Measurements from ENCODE around the gene DCUN1D1.

Gene DCUN1D1

DNA sequence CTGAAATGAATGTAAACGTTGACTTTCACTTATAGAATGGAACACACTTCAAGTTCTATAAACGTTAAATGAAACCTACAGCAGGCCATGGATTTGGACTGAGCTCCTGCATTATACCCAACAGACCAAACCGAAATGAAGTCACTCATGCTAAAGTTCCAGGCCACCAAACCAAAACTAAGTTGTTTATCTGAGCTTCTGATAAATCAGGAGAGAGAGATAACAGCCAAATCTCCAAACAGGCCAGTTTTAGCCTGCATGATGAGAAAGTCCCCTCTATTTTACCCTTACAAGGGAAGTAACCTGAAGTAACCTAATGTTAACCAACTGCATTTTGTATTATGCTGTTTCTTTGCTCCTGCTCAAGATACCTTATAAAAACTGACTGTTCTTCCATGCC, 44.5 kb downstream of the DCUN1D1 start:
- DNase-seq: no peak

DNA sequence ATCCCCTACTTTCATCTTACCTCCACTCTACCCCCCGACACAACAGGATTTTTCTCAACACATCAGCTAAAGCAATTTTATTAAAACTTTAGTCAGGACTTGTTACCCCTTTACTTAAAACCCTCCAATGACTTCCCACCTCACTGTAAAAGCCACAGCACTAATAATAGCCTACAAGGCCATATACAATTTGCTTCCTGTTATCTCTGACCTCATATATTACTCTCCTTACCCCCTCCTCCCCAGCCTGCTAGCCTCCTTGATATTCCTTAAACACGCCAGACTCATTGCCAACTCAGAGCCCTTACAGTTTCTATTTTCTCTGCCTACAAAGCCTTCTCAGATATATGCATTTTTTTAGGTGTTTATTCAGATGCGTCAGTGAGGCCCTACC, 54.4 kb downstream of the DCUN1D1 start:
- no peak for DNase-seq

DNA sequence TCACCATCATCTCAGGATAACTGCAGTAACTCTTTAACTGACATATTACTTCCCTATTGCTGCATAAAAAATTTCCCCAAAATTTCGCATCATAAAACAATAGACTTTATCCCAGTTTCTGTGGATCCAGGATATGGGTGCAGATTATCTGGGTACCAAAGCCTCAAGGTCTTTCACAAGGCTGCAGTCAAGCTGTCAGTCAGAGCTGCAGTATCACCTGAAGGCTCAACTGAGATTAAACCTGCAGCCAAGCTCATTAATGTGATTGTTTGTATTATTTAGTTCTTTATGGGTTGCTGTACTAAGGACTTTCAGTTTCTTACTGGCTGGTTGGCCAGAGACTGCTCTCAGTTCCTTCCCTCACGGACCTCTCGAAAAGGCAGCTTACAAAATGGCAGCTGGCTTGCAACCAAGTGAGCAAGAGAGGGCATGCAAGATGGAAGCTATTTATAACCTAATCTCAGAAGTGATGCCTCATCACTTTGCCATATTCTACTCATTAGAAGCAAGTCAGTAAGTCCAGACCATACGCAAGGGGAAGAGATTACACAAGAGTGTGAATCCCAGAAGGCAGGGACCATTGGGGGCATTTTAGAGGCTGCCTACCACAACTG, 54.9 kb downstream of the DCUN1D1 start:
- no peak for DNase-seq

DNA sequence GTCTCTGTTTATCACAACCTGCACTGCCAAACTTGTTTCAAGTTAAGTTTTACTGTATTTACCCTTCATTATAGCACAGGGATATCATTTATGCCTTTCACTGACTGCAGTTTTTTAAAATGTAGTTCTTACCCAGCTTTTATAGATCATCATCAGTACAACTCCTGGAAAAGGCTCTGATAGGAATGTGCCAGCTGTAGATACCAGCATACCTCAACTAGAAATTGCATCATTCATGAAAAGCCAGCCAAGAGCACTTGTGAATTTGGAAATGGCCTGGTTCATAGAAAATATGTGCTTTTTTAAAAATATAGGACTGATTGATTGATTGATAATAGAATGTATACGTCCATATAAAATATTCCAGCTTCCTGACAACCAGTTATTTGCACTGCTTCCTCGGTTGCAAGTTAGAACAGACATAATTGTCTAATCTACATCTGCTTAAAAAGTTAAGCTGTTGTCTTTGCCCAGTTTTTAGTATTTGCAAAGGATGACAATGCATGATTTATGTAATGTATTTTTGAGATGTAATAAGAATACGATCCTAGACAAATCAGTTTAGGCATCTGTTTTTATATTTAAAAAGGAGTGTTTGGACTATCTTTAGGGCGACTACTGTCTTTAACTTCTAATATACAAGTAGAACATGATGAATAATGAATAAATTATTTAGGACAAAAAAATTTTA, 58.5 kb downstream of the DCUN1D1 start:
- DNase-seq: no peak

DNA sequence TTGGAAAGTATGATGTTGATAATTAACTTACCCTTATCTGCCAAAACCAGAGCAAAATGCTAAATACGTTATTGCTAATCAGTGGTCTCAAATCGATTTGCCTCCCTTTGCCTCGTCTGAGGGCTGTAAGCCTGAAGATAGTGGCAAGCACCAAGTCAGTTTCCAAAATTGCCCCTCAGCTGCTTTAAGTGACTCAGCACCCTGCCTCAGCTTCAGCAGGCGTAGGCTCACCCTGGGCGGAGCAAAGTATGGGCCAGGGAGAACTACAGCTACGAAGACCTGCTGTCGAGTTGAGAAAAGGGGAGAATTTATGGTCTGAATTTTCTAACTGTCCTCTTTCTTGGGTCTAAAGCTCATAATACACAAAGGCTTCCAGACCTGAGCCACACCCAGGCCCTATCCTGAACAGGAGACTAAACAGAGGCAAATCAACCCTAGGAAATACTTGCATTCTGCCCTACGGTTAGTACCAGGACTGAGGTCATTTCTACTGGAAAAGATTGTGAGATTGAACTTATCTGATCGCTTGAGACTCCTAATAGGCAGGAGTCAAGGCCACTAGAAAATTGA, 59.7 kb downstream of the DCUN1D1 start:
- DNase-seq: no peak

DNA sequence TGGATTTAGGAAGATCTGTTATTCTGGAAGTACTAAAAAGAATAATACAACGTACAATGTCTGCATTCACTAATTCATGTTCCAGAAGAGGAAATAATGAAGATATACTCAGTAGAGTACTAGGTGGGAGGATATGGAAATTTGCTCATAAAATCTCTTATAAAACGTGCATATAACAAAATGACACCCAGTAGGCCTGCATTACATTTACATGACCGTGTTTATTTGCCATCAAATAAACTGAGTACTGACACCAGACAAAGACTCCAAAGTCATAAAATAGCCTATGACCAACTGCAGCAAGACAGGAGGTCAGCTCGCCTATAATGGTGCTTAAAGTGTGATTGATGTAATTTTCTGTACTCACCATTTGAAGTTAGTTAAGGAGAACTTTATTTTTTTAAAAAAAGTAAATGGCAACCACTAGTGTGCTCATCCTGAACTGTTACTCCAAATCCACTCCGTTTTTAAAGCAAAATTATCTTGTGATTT, 60.4 kb downstream of the DCUN1D1 start:
- DNase-seq: no peak

DNA sequence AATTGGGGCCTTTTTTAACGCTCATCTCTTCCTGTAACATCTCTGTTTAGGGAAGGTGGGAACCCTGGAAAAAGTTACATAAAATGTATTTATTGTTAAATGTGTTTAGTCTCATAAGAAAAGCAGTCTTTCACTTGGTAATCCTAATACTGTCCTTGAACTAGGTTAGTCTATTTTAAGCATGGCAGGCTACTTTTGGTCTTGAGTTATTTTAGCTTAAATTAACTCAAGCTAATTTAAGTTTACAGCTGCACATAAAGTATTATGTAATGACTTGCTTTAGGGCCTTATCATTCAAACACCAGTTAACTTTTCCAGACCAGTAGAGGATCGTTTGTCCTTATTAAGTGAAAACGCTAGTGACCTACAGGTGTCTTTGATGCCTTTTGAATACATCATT, 63.2 kb downstream of the DCUN1D1 start:
- DNase-seq: no peak

DNA sequence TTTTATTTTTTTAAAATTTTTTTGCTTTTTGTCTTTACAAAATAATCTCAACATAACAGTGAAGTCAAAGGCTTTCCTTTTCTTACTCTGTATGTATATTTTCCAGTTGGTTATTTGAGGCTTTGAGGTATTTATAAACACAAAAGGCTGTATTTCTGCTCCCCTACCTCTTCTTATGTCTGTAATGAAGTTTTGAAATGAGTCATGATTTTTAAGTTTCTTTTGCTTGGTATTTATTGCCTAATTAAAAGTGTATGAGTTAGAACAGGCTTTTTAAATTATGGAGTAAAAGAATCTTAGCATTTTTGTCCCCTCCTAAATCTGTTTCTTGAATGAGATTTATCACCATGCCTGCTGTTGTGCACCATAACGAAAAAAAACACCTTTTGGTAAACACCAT, 66.0 kb downstream of the DCUN1D1 start:
- DNase-seq: no peak

DNA sequence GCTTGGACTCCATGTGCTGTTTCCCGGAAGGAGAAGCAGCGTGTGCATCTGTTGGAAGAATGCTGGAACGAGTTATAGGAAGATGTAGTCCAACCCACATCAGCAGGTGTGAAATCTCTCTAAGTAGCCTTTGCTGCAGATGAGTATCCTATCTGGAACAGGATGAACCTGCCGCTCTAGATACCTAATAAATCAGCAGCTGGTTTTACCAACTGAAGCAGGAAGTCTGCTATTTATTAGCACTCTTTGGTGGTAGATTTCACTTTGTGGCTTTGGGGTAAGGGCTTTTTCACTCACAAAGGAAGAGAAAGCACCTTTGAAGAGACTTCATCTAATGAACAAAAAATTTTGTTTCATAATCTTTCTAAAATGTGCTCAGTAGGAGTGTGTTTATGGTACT, 66.4 kb downstream of the DCUN1D1 start:
- no peak for DNase-seq

DNA sequence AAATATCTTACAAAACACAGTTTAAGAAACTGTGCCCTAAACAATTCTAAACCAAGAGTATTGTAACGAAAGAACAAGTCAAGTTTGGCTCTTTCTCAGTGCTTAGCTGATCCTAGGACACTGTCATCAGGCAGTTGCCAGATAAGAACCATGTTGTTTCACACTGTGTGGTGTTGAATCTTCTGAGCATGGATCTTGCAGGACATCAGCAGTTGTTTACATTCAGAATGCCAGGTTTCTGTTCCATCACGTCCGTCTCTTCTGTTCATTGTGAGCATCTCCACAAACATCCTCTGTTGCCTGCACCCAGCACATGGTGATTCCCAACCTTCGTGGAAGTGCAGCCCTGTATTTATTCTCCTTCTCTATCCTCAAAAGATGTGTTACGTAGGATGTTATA, 67.9 kb downstream of the DCUN1D1 start:
- DNase-seq: no peak

DNA sequence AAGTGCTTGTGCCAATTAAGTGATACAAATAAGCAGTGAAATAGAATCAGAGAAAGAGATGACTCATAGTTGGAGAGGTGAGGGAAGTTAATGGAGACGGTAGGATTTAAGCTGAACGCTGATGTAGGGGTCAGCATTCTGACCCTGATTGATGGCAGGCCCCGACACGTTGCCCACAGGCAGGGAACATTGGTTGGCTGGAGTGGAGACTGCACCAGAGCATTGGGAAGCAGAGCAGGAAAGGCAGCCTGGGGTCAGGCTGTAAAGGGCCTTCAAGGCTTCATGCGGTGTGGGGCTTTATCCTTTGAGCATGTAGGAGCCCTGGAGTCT, 68.6 kb downstream of the DCUN1D1 start:
- no peak for DNase-seq

DNA sequence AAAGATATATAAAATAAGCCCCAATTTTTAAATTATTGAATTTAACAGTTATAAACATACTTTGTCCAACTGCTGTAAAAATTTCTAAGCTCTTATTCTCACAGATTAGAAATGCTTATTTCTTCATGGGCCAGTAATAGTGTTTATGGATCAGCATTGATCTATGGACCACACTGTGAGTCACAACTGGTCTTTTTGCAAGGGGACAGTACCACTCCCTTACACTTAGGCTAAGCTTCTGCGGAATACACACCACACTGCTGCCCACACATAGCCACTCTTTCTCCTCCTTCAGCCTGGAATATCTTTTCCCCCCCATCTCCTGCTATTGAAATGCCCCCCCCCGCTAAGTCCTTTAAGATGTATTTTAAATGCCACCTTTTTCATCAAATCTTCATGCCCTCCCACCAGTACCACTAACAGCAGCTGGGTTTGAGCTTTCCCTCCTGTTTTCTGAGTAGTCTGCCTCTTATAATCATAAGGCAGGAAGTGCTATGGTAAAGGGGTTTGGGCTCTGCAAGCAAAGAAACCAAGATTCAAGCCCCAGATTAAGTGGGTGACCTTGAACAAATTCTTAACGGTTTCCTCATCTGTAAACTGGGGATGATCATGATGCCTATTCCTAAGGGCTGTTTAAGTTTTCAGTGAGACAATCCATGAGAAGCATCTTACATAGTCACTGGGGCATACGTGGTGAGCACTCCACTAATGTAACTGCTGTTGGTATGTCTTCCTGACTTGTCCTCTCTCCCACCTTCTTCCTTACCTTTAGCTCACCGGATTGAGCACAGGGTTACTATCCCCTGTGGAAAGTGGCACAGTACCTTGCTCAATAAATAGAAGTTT, 69.2 kb downstream of the DCUN1D1 start:
- DNase-seq: no peak

DNA sequence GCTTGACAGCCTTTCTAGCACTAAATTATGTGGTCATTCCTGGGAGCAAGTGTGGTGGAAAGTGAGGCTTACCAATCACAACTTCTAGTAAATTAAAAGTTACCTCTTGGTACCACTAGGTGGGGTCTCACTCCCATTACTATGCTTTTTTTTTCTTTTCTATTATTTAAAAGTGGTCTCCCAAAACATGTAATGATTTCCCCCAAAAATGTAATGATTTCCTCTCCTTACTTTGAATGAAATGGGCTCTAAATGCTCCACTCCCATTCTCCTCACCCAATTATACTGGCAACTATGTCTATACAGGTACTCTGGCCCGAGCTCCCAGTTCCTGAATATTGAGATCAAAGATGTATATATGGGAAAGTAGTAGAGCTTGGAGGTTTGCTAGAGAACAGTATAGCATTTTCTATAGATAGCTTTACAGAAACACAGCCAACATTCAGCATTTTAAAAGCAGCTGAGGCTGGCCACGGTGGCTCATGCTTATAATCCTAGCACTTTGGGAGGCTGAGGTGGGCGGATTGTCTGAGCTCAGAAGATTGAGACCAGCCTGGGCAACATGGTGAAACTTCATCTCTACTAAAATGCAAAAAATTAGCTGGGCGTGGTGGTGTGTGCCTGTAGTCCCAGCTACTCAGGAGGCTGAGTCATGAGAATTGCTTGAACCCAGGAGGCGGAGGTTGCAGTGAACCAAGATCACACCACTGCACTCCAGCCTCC, 70.9 kb downstream of the DCUN1D1 start:
- DNase-seq: no peak

DNA sequence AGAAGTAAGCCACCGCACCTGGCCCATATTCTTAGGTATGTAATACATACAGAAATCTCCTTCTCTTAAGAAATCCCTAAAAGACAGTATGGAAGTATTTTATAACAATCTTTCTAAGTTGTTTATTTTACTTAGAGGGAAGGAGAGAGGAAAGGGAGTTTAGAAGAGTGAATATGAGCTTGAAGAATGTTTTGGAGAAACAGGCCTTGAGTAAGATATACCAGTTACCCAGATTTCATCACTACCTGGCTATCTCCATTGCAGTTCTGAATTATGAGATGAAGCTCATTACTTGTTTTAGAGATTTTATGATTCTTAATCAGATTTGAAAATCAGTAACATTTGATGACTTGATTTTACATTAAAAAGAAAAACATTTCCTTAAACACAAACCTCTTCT, 71.9 kb downstream of the DCUN1D1 start:
- no peak for DNase-seq

DNA sequence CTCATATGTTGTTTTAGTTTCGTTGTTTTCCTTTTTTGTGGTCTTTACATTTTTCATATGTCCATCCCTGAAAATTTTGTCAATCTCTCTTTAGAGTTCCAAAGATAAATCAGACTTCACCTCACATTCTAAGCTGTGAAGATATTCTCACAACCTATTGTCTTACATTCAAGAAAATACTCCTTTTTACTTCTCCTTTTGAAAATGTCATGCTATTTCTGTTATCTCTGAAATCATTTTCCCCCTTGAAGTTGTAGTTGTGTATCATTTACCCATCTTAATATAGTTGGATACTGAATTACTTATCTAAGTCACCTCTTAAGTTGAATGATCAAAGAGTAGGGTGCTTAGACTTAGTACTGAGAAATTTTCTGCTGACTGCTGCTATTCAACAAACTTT, 74.3 kb downstream of the DCUN1D1 start:
- DNase-seq: no peak

DNA sequence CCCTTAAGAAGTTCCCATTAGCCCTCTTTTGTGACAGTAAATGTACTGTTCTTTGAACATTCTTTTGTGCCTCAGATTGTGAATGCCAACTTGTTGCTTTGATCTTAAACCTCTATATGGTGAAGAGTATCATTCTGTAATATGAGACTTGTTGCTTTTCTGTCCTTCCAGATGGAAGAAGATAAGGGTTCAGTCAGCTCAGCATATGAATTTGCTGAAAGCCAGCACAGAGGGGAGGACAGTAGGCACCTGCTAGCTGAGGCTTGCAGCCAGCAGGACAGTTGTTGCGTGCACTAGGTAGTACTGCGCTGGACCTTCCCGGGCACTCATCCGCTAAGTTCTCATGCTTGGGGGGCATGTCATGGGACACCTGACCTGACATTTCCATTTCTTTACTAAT, 74.7 kb downstream of the DCUN1D1 start:
- DNase-seq: no peak

DNA sequence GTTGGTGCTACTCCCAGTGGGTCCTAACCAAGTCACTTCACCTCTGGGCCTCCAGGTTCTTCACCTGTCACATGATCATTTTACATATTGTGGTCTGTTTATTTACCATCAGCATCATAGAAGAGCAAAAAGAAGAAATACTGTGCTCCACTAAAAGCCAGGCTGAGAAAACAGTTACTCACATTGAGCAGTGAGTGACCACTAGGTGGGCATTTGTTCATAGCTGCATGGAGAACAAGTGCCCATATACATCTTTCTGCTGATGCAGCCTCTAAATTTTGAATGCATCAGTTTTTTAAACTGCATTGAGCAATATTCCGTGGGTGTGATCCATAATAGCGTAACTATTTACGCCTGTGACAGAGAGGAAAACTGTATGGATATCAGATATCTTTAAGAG, 76.2 kb downstream of the DCUN1D1 start:
- no peak for DNase-seq

DNA sequence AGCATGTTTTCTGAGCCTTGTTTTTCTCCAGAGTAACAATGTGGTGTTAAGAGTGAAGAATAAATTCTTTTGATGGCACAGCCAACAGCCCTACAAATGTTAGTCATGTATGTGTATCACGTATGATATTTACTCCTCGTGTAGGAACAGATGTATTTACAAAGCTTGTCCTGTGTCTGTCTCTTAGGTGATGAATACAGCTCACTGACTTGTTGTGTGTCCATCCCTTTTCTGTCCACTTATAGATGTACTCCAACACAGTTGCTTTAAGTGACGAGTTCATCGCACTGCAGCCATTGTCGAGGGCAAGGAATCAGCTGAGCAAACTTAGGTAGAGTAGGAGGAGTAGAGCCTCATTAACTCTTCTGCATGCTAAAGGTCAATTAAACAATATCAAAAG, 78.1 kb downstream of the DCUN1D1 start:
- DNase-seq: no peak

DNA sequence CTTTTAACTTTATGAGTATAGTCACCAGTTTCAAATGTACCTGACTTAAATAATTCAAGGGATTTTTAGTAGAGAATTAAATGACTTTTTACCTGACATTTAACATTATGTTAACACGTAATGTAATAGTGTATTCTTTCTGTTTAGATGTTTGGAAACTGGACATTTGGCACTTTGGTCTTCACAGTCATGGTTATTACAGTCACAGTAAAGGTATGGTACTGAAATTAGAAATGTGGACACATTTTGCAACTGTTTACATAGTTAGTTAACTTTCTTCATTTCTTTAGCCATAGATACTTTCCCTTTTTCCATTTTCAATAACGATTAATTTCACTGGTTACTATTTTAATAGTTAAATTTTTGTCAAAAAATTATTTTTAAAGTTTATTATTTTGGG, 83.8 kb downstream of the DCUN1D1 start:
- no peak for DNase-seq

DNA sequence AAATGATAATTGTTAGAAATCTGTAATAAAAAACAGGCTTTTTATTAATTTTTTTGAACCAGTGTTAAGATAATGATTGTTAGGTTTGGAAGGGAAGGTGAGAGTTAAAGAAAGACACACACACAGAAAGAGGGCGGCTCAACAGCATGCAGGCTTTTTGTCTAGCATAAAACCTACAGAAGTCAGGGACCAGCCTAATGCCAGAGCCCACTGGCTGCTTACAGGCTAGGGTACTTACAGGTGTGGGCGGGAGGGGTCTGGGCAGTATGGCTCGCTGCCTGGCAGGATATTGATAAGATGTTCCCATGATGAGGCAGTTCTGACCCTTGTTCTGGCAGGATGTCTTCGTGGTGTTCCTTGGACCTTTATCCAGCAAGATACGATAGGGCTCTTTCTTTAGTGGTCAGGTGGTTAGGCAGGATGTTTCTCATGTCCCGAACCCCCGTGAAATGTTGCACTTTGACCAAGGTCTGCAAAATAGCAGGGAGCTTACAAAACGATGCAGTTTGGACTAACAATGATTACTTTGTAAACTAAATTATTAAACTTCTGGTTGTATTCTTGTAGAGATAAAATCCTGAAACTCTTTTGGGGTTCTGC, 84.7 kb downstream of the DCUN1D1 start:
- DNase-seq: no peak

DNA sequence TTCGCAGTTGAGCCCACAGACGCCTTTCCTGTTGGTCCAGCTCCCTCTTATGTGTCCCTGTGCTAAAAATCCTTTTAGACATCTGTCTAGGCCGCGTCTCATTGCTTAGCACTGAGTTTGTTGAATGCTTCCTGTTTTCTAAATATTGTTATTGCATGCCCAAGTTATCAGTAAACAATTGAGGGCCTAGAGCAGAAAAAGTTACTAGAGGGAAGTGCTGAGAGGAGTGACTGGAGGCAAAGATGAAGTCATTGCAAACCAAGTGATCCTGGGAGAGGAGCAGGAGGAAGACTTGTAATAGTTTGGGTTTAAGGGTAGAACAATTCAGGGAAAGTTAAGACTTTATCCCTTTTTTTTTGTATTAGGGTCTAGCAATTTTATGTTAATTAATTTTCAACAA, 88.1 kb downstream of the DCUN1D1 start:
- DNase-seq: no peak

DNA sequence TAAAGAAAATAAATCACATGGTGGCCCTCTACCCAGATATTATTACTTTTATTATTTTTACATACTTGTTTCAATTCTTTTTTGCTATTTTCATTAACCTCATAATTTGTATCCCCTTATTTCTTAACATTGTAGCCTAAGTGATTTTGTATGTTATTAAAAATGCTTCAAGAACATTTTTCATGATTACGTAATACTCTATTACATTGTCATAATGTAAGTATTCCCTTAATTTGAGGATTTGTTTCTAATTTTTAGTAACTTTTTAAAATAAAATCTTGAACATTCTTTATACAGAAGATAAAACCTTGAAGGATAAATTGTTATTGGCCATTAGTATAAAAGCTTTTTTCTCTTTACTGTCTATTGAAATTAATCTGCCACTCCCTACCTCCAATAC, 89.0 kb downstream of the DCUN1D1 start:
- no peak for DNase-seq

Data from cerebellar nuclear complex (tissue), 1 donor.